ENCODE results near the gene XXYLT1.
"Not testable (repeated sequence)": the region's sequence is repeated elsewhere in the genome, so short reads cannot be mapped to it uniquely, and the experiment has no call there.

Gene XXYLT1

GRCh38 chr3:195045481-195046210 lies 225.3 kb downstream of the XXYLT1 start:
- DNase-seq = no peak

GRCh38 chr3:195044411-195044810 lies 226.5 kb downstream of the XXYLT1 start:
- DNase-seq = no peak

- DNase-seq = no peak
These were observed 227.2 kb downstream of the XXYLT1 start for GRCh38 chr3:195043607-195044339.

GRCh38 chr3:195042743-195043606 lies 228.0 kb downstream of the XXYLT1 start:
- DNase-seq = no peak

GRCh38 chr3:195041871-195042742 lies 228.9 kb downstream of the XXYLT1 start:
- no peak for DNase-seq

GRCh38 chr3:195040773-195041520 lies 230.0 kb downstream of the XXYLT1 start:
- no peak for DNase-seq

GRCh38 chr3:195040094-195040493 lies 230.9 kb downstream of the XXYLT1 start:
- no peak for DNase-seq

- no peak for DNase-seq
These were observed 231.6 kb downstream of the XXYLT1 start for GRCh38 chr3:195039180-195039843.

GRCh38 chr3:195038161-195038560 lies 232.8 kb downstream of the XXYLT1 start:
- no peak for DNase-seq

GRCh38 chr3:195037586-195037985 lies 233.4 kb downstream of the XXYLT1 start:
- not testable (repeated sequence) for DNase-seq

- DNase-seq = no peak
These were observed 234.0 kb downstream of the XXYLT1 start for GRCh38 chr3:195036974-195037373.

GRCh38 chr3:195036574-195036973 lies 234.4 kb downstream of the XXYLT1 start:
- DNase-seq = no peak

- no peak for DNase-seq
These were observed 234.8 kb downstream of the XXYLT1 start for GRCh38 chr3:195036203-195036505.

GRCh38 chr3:195035345-195036202 lies 235.4 kb downstream of the XXYLT1 start:
- no peak for DNase-seq

GRCh38 chr3:195034541-195034940 lies 236.4 kb downstream of the XXYLT1 start:
- no peak for DNase-seq

- no peak for DNase-seq
These were observed 236.9 kb downstream of the XXYLT1 start for GRCh38 chr3:195034101-195034500.

GRCh38 chr3:195033531-195034091 lies 237.3 kb downstream of the XXYLT1 start:
- no peak for DNase-seq

- DNase-seq = no peak
These were observed 238.0 kb downstream of the XXYLT1 start for GRCh38 chr3:195032955-195033354.
